Measurements from ENCODE around the gene ANTKMT.

DNA sequence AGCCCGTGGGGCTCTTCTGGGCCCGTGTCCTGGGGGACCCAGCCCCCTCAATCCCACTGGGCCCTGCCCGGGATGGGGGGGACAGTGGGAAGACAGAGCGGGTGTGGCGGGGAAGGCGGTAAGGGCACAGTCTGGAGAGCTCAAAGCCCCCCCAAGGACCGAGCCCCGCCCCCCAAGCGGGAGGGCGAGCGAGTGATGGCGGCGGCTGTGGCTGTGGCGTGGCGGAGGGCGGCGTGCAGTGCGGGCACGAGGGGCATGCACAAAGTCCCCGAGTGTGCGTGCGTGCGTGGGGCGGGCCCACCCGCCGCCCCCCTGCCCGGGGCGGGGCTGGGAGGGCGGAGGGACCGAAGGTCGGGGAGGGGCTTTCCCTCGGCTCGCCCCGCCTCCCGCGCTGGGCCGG lies 27.2 kb upstream of the ANTKMT start:
- TF ChIP-seq, protein P1, sequence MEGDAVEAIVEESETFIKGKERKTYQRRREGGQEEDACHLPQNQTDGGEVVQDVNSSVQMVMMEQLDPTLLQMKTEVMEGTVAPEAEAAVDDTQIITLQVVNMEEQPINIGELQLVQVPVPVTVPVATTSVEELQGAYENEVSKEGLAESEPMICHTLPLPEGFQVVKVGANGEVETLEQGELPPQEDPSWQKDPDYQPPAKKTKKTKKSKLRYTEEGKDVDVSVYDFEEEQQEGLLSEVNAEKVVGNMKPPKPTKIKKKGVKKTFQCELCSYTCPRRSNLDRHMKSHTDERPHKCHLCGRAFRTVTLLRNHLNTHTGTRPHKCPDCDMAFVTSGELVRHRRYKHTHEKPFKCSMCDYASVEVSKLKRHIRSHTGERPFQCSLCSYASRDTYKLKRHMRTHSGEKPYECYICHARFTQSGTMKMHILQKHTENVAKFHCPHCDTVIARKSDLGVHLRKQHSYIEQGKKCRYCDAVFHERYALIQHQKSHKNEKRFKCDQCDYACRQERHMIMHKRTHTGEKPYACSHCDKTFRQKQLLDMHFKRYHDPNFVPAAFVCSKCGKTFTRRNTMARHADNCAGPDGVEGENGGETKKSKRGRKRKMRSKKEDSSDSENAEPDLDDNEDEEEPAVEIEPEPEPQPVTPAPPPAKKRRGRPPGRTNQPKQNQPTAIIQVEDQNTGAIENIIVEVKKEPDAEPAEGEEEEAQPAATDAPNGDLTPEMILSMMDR (conservative IDR thresholded peaks at IDR 0.05) = no peak
- TF ChIP-seq EZH2 (IDR thresholded peaks at IDR 0.05; ENCODE audit: low read depth) = no peak

All from PC-9 (cell line).